Left ventricle myocardium inferior (tissue), 1 donor: ENCODE results near the gene RDH5. TPM values are rescaled to one million over a fixed set of nuclear protein-coding genes. Genes with fewer than 3 reads are reported as not detected.

ENCODE experiments used
- DNase-seq: peaks from one replicate; pipeline ENCODE4 v3.0.0-alpha.2; 2020
- H3K27ac ChIP-seq: fragments of 200-600 bp; replicated peaks from 2 replicates; pipeline ENCODE4 v1.8.0; 2021
- H3K27me3 ChIP-seq: fragments of 200-600 bp; 2 replicates; pipeline ENCODE4 v1.8.0; 2021; ENCODE audit warnings: low read depth
- H3K36me3 ChIP-seq: fragments of 200-600 bp; 2 replicates; pipeline ENCODE4 v1.8.0; 2021
- H3K4me1 ChIP-seq: fragments of 200-600 bp; 2 replicates; pipeline ENCODE4 v1.8.0; 2021
- H3K4me3 ChIP-seq: fragments of 200-600 bp; 2 replicates; pipeline ENCODE4 v1.8.0; 2021; ENCODE audit warnings: mild to moderate bottlenecking, moderate library complexity
- H3K9me3 ChIP-seq: fragments of 200-600 bp; replicated peaks from 2 replicates; pipeline ENCODE4 v1.8.0; 2021
- intact Hi-C: fragments of 100-400 bp; cut with micrococcal nuclease; formaldehyde crosslinking; loops from one replicate; pipeline ENCODE4 v1.11.0; 2022
- total RNA-seq: library from RNA; stranded (reverse); fragmentation: NEBNext Ultra II Directional; extraction: Animal tissue kit (Norgen Biotek cat#: 25700); gene quantifications from one replicate; pipeline ENCODE4 v1.2.1, GENCODE V29; 2021
- TF ChIP-seq, protein P1 (sequence below): fragments of 200-600 bp; IDR thresholded peaks from 2 replicates; pipeline ENCODE4 v1.8.0; 2021; ENCODE audit warnings: antibody characterized with exemption, mild to moderate bottlenecking, borderline replicate concordance
- donor health status: DM: no; HTN: yes; CAD: no; lungs with severe emphysema.

Gene RDH5
- total RNA-seq, 1 donor from 2014 or later: 12.2 TPM

DNA sequence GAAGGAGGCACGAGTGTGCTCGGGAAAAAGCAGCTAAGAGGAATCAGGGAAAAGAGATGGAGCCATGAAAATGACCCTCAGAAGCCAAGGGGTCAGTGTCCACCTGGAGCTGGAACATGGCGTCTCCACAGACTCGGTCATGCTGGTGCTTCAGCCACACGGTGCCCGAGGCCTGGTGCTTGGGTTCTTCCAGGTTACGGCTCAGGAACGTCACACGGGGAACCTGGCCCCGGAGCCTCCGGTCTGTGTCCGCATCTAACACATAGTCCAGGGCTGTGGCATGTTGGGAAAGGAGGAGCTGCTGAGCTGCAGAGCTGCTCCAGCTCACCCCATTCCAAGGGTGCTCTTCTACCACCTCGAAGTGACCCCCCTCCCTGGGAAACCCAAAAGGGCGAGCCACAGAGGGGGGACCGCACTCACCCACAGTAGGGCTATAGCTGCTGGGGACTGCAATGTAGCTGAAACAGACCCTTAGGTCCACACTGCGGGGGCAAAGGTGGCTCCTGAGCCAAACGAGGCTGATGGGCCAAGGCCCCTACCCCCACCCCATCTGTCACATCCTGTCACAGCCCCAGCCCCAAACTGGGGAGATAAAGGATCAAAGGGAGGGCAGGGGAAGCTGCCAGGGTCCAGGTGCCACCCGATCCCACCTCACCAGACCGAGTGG is 23.3 kb upstream of the RDH5 start:
- peaks cover 29% of the 10 kb centered on the region for H3K4me1 ChIP-seq
- no peaks in the 10 kb centered on the region for H3K9me3 ChIP-seq
- intact Hi-C loops: no loop called here
- TF ChIP-seq, protein P1, sequence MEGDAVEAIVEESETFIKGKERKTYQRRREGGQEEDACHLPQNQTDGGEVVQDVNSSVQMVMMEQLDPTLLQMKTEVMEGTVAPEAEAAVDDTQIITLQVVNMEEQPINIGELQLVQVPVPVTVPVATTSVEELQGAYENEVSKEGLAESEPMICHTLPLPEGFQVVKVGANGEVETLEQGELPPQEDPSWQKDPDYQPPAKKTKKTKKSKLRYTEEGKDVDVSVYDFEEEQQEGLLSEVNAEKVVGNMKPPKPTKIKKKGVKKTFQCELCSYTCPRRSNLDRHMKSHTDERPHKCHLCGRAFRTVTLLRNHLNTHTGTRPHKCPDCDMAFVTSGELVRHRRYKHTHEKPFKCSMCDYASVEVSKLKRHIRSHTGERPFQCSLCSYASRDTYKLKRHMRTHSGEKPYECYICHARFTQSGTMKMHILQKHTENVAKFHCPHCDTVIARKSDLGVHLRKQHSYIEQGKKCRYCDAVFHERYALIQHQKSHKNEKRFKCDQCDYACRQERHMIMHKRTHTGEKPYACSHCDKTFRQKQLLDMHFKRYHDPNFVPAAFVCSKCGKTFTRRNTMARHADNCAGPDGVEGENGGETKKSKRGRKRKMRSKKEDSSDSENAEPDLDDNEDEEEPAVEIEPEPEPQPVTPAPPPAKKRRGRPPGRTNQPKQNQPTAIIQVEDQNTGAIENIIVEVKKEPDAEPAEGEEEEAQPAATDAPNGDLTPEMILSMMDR: no peak
- peaks cover 77% of the 10 kb centered on the region for H3K36me3 ChIP-seq
- no peak overlapping the region for H3K4me3 ChIP-seq
- H3K27me3 ChIP-seq: no peaks in the 10 kb centered on the region
- H3K27ac ChIP-seq: no peak overlapping the region
- no peak for DNase-seq

GRCh38 chr12:55697686-55698085 is 22.5 kb upstream of the RDH5 start:
- Histone ChIP-seq H3K27me3 (no peaks in the 10 kb centered on the region), H3K9me3 (no peaks in the 10 kb centered on the region), H3K4me3 (no peak overlapping the region), H3K4me1 (peaks cover 37% of the 10 kb centered on the region), H3K36me3 (peaks cover 70% of the 10 kb centered on the region), H3K27ac (no peak overlapping the region)
- no peak for DNase-seq
- intact Hi-C loops: no loop called here
- TF ChIP-seq, protein P1: no peak

- H3K4me3 ChIP-seq: no peak overlapping the region
- no peak overlapping the region for H3K27ac ChIP-seq
- no peaks in the 10 kb centered on the region for H3K9me3 ChIP-seq
- H3K27me3 ChIP-seq: no peaks in the 10 kb centered on the region
- intact Hi-C loops: no loop called here
- TF ChIP-seq, protein P1: no peak
- no peak for DNase-seq
- H3K36me3 ChIP-seq: peaks cover 63% of the 10 kb centered on the region
- H3K4me1 ChIP-seq: peaks cover 42% of the 10 kb centered on the region
These were observed 21.8 kb upstream of the RDH5 start for GRCh38 chr12:55698241-55698955.

- H3K9me3 ChIP-seq: no peaks in the 10 kb centered on the region
- H3K27me3 ChIP-seq: no peaks in the 10 kb centered on the region
- H3K27ac ChIP-seq: peak overlapping the region; percentile 60
- no peak for DNase-seq
- H3K36me3 ChIP-seq: peaks cover 57% of the 10 kb centered on the region
- H3K4me1 ChIP-seq: peaks cover 48% of the 10 kb centered on the region
- no peak overlapping the region for H3K4me3 ChIP-seq
- intact Hi-C loops: no loop called here
- TF ChIP-seq, protein P1: no peak
These were observed 21.2 kb upstream of the RDH5 start for GRCh38 chr12:55698965-55699364.

- Histone ChIP-seq H3K9me3 (no peaks in the 10 kb centered on the region), H3K4me3 (no peak overlapping the region), H3K27me3 (no peaks in the 10 kb centered on the region), H3K4me1 (peaks cover 53% of the 10 kb centered on the region), H3K27ac (peak overlapping the region; percentile 60), H3K36me3 (peaks cover 51% of the 10 kb centered on the region)
- TF ChIP-seq, protein P1: no peak
- intact Hi-C loops: no loop called here
- DNase-seq: no peak
These were observed 20.6 kb upstream of the RDH5 start for GRCh38 chr12:55699471-55700055.
